Psoas muscle (tissue), 8 donors: ENCODE measurements around the gene DAB1. TPM values are rescaled to one million over a fixed set of nuclear protein-coding genes. Genes with fewer than 3 reads are reported as not detected.

ENCODE experiments used
- ATAC-seq, 4 donors: fragments of 200-7000 bp; cut with Tn5 transposase; one replicate each; pipeline ENCODE4 v1.9.1; 2020; ENCODE audit warnings: moderate library complexity in 3 of 4, mild to moderate bottlenecking in 2 of 4
- DNase-seq, 2 donors: peaks; one replicate each; pipeline ENCODE4 v3.0.0-alpha.2; 2020
- H3K27ac ChIP-seq: fragments of 200-600 bp; one replicate; pipeline ENCODE4 v1.8.0; 2022
- H3K27me3 ChIP-seq, 3 donors: fragments of 200-600 bp in 1 of 3; one replicate each; pipeline versions ENCODE4 v1.6.1 to v1.8.0; 2013 to 2022; ENCODE audit warnings: low read length in 2 of 3, mild to moderate bottlenecking in 2 of 3, moderate library complexity in 1 of 3; ENCODE audit not compliant: insufficient read depth in 3 of 3
- H3K36me3 ChIP-seq, 2 donors: fragments of 200-600 bp in 1 of 2; one replicate each; pipeline versions ENCODE4 v1.6.1 to v1.8.0; 2013 to 2022; ENCODE audit warnings: low read depth in 1 of 2, mild to moderate bottlenecking in 1 of 2, moderate library complexity in 1 of 2; ENCODE audit not compliant: insufficient read depth in 1 of 2
- H3K4me1 ChIP-seq: fragments of 200-600 bp; one replicate; pipeline ENCODE4 v1.8.0; 2022
- H3K4me3 ChIP-seq: fragments of 200-600 bp; one replicate; pipeline ENCODE4 v1.8.0; 2022; ENCODE audit warnings: mild to moderate bottlenecking
- H3K9me3 ChIP-seq: fragments of 200-600 bp; one replicate; pipeline ENCODE4 v1.8.0; 2022
- WGBS, 3 donors: extraction: QIAGEN DNeasy Blood & Tissue Kit; methylation state at CpG; one replicate each; pipeline versions ENCODE4 v1.1.6 to v1.1.7; 2013; 5-methylcytosine and 5-hydroxymethylcytosine counted together
- intact Hi-C, 2 donors: fragments of 100-400 bp; cut with DNase I; formaldehyde crosslinking; loops; one replicate each; pipeline versions ENCODE4 v1.11.0 to v1.14.2; 2022
- polyA plus RNA-seq, 3 donors: library from polyadenylated mRNA; stranded (reverse); fragments of 200-250 nt; gene quantifications; one replicate each; pipeline ENCODE4 v1.2.3, GENCODE V29; 2013
- total RNA-seq, 4 donors: library from RNA; stranded (reverse); fragmentation: NEBNext Ultra II Directional in 2 of 4; extraction: Animal tissue kit (Norgen Biotek cat#: 25700) in 2 of 4; gene quantifications; one replicate each; pipeline versions ENCODE4 v1.2.1 to v1.2.4, GENCODE V29; 2021 to 2023
- TF ChIP-seq, protein P1 (sequence below): fragments of 200-600 bp; IDR thresholded peaks from one replicate; pipeline ENCODE4 v1.8.0; 2022; ENCODE audit warnings: antibody characterized with exemption
- donor health status: healthy with polysubstance abuse.
- donor health status: DM: no; HTN: no; CAD: no; lungs with moderate emphysema.
- donor health status: Bipolar disorder and iron deficiency.
- donor health status: healthy.
- donor health status: DM: yes; HTN: yes; CAD: no.
- donor health status: DM: no; HTN: no; CAD: no.
- donor health status: DM: no; HTN: no; CAD: no.
- donor health status: DM: yes; HTN: yes; CAD: no.

The DAB1 gene
- total and polyA plus RNA-seq, 7 donors = 0.04 to 0.28 (median 0.09) TPM; not detected in 1

DNA sequence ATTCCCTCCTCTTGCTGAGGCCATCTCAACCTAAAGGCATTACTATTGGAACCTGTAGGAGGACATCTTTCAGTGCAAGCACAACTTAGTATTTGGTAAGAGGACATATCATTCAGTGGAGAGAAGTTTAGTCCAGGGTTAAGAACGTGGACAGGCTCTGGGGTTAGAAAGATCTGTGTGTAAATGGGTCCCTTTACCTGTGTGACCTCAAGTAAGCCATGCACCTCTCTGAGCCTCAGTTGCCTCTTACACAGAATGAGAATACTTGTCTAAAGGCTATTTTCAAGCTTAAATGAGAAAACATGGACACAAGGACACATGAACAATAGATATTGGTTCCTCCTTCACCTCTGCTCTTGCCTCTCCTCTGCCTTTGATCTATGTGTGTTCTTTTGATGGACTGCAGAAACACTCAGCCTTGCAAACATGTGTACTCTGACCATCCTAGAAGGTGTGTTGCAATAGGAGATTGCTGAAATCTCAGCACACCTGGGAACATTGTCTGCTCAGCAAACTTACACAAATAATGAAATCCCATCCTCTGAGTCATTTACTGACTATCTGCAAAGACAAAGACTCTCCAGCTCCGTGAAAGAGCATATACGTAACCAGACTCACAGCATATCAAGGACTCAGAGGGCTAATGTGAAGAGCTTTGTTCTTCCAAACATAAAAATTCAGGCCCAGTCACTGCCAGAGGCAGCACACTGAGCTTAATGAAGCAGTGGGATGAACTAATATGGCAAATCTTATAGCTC, 143.8 kb downstream of the DAB1 start:
- Histone ChIP-seq H3K4me1 (no peaks in the 10 kb centered on the region), H3K27ac (no peak overlapping the region), H3K9me3 (no peaks in the 10 kb centered on the region), H3K36me3 (no peaks in the 10 kb centered on the region), H3K4me3 (no peak overlapping the region), H3K27me3 (peaks cover 0 to 3% (median 0%) of the 10 kb centered on the region in 3 donors)
- WGBS, 3 donors = 65 to 76% (median 75%) methylated on average over 3 of the region's 3 CpGs
- intact Hi-C loops = no loop called here
- peak in 2 of 4 donors; percentile 54 to 71 for ATAC-seq
- TF ChIP-seq, protein P1, sequence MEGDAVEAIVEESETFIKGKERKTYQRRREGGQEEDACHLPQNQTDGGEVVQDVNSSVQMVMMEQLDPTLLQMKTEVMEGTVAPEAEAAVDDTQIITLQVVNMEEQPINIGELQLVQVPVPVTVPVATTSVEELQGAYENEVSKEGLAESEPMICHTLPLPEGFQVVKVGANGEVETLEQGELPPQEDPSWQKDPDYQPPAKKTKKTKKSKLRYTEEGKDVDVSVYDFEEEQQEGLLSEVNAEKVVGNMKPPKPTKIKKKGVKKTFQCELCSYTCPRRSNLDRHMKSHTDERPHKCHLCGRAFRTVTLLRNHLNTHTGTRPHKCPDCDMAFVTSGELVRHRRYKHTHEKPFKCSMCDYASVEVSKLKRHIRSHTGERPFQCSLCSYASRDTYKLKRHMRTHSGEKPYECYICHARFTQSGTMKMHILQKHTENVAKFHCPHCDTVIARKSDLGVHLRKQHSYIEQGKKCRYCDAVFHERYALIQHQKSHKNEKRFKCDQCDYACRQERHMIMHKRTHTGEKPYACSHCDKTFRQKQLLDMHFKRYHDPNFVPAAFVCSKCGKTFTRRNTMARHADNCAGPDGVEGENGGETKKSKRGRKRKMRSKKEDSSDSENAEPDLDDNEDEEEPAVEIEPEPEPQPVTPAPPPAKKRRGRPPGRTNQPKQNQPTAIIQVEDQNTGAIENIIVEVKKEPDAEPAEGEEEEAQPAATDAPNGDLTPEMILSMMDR = no peak
- no peak for DNase-seq

DNA sequence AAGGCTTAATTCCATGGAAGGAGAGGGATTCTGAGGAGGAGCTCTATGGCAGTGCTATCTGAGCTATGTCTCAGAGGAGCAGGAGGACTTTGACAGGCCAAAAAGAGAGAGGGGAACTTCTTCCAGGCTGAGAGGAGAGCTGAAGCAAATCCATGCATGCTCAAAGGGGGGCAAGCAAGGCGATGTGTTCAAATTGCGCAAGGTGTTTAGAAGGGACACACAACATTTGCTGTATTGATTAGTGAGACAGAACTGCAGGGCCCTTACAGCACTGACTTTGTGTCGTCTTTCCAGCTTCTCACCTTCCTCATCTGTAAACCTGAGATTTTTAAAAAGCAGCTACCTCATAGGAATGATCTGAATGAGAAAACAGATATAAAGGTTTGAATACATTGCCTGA, 145.3 kb downstream of the DAB1 start:
- Histone ChIP-seq H3K4me3 (no peak overlapping the region), H3K36me3 (no peaks in the 10 kb centered on the region), H3K4me1 (no peaks in the 10 kb centered on the region), H3K27me3 (peaks cover 0 to 3% (median 0%) of the 10 kb centered on the region in 3 donors), H3K9me3 (no peaks in the 10 kb centered on the region), H3K27ac (no peak overlapping the region)
- intact Hi-C loops = no loop called here
- no peak for DNase-seq
- no peak for ATAC-seq
- TF ChIP-seq, protein P1 = no peak
- WGBS, 3 donors = 90 to 91% (median 91%) methylated on average over 3 of the region's 3 CpGs

DNA sequence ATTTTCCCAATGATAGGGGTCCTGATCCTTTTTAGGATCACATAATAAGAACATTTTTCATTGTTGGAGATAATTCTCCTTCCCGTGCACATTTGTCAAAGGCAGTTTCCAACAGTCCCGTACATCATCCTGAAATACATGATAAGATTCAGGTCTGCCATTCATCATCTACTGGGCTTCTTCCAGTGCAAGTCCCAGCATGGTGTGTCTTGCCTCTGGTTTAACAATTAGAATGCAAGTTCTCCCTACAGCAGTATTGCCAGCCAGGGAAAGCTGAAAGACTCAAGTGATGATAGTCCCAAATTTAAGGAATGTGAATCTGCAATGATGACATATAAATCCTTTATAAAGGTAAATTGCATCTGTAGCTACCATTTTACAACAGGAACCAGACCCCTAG, 146.2 kb downstream of the DAB1 start:
- Histone ChIP-seq H3K4me1 (no peaks in the 10 kb centered on the region), H3K36me3 (no peaks in the 10 kb centered on the region), H3K27me3 (peaks cover 0 to 3% (median 0%) of the 10 kb centered on the region in 3 donors), H3K9me3 (no peaks in the 10 kb centered on the region), H3K4me3 (no peak overlapping the region), H3K27ac (no peak overlapping the region)
- 89 to 92% (median 90%) methylated on average over 2 of the region's 2 CpGs for WGBS, 3 donors
- no peak for DNase-seq
- intact Hi-C loops = no loop called here
- TF ChIP-seq, protein P1 = no peak
- no peak for ATAC-seq

DNA sequence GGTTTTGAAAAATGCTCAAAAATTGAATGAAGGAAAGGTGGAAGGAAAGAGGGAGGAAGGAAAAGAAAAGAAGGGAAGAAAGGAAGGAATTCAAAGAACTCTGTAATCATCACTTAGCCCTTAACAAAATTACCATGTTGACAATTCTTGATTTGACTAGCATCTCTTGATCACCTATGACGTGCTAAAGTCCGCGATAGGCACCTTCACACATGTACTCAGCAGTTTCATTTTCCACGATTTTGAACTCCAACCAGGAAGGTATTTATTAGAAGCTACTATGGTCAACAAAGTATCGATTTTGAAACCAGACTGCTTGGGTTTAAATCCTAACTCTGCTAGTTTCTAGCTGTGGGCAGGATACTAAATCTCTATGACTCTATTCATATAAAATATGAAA, 146.9 kb downstream of the DAB1 start:
- intact Hi-C loops = no loop called here
- no peaks in the 10 kb centered on the region for H3K36me3 ChIP-seq
- TF ChIP-seq, protein P1 = no peak
- no peaks in the 10 kb centered on the region for H3K4me1 ChIP-seq
- H3K9me3 ChIP-seq = no peaks in the 10 kb centered on the region
- no peak overlapping the region for H3K4me3 ChIP-seq
- ATAC-seq (no peak), DNase-seq (no peak)
- no peak overlapping the region for H3K27ac ChIP-seq
- WGBS, 3 donors = 74 to 90% (median 76%) methylated on average over 5 of the region's 5 CpGs
- peaks cover 0 to 3% (median 0%) of the 10 kb centered on the region in 3 donors for H3K27me3 ChIP-seq

DNA sequence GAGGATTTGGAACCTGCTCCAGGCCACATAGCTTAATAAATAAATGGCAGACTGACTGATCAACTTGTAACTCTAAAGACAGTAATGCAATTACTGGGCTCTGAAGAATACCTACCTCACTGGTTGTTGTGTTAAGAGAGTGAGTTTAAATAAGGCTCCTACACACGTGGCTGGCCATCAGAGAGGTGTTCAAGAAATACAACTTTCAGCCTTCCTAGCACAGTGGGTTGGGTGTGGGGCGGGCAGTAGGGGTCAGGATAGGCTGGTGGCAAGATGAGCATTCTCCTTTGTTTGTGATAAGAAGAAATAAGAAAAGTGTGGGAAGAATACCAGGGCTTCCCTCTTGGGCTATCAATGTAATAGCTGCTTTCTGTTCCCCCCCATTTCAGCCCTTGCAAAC, 151.3 kb downstream of the DAB1 start:
- ATAC-seq (no peak), DNase-seq (no peak)
- intact Hi-C loops = no loop called here
- Histone ChIP-seq H3K4me1 (no peaks in the 10 kb centered on the region), H3K36me3 (no peaks in the 10 kb centered on the region), H3K27me3 (no peaks in the 10 kb centered on the region), H3K27ac (no peak overlapping the region), H3K4me3 (no peak overlapping the region), H3K9me3 (no peaks in the 10 kb centered on the region)
- TF ChIP-seq, protein P1 = no peak
- 67 to 86% (median 82%) methylated on average over 2 of the region's 2 CpGs for WGBS, 3 donors
